HepG2 (cell line): ENCODE results near the gene KRT13. TPM values are rescaled to one million over a fixed set of nuclear protein-coding genes. Genes with fewer than 3 reads are reported as not detected.

ENCODE experiments used
- ATAC-seq: fragments of 200-7000 bp; cut with Tn5 transposase; 3 replicates; pipeline ENCODE4 v1.9.1; 2020; ENCODE audit warnings: mild to moderate bottlenecking, moderate library complexity
- BruUV-seq: library from RNA; stranded (reverse); fragments of 400-500 nt; replicated peaks from 2 replicates; lab custom pipeline; 2021; lab: Mats Ljungman, UMichigan
- CTCF ChIA-PET: fragments of 300-600 bp; formaldehyde crosslinking; extraction: SDS; loops from one replicate; lab custom pipeline; 2021; ENCODE audit warnings: low total read pairs, inconsistent platforms, low intra/inter-chr PET ratio; lab: Yijun Ruan, JAX
- POLR2A ChIA-PET: fragments of 350-600 bp; sonication (Branson Sonifier 250); formaldehyde crosslinking; loops from one replicate; lab custom pipeline; 2020; ENCODE audit warnings: antibody characterized with exemption, inconsistent platforms; lab: Yijun Ruan, JAX
- DNase-seq: peaks from one replicate; pipeline ENCODE4 v3.0.0-alpha.2; 2015; ENCODE audit warnings: low spot score
- FAIRE-seq: peaks from 3 replicates; lab custom pipeline; 2011; peaks lifted over from hg19 to GRCh38; lab: Jason Lieb, UNC
- H2AFZ ChIP-seq: one replicate; pipeline ENCODE4 v1.6.1; 2011; ENCODE audit warnings: low read length, inconsistent platforms
- H3K27ac ChIP-seq: fragments of 300-600 bp; 3 replicates; pipeline ENCODE4 v1.8.0; 2011; ENCODE audit warnings: mixed run types, mild to moderate bottlenecking, mixed read lengths, low read length, inconsistent platforms; ENCODE audit not compliant: insufficient read depth; ENCODE audit errors: extremely low read length
- H3K27me3 ChIP-seq, 2 experiments: fragments of 200-600 bp in 1 of 2; 2 replicates in 1 of 2; 3 replicates in 1 of 2; pipeline versions ENCODE4 v1.6.0 to v1.8.0; 2011; ENCODE audit warnings: low read length in 2 of 2, mild to moderate bottlenecking in 2 of 2, moderate library complexity in 2 of 2, inconsistent platforms in 1 of 2; ENCODE audit not compliant: insufficient read depth in 2 of 2, control insufficient read depth in 1 of 2
- H3K36me3 ChIP-seq, 2 experiments: fragments of 200-600 bp in 1 of 2; replicated peaks in 1 of 2; 2 replicates in 1 of 2; 3 replicates in 1 of 2; pipeline versions ENCODE4 v1.5.1 to v1.8.0; 2011; ENCODE audit warnings: low read length in 2 of 2, inconsistent platforms in 1 of 2; ENCODE audit not compliant: insufficient read depth in 2 of 2, control insufficient read depth in 1 of 2
- H3K4me1 ChIP-seq: 2 replicates; pipeline ENCODE4 v1.5.1; 2012; ENCODE audit warnings: low read length, inconsistent platforms; ENCODE audit not compliant: insufficient read depth
- H3K4me2 ChIP-seq: 2 replicates; pipeline ENCODE4 v1.6.0; 2011; ENCODE audit warnings: low read depth, low read length, inconsistent platforms
- H3K4me3 ChIP-seq, 3 experiments: fragments of 200-600 bp in 1 of 3; sonication (generic), shearing (Covaris generic) in 1 of 3; replicated peaks in 1 of 3; 2 replicates each; pipeline ENCODE4 v1.5.1; 2011 to 2016; ENCODE audit warnings: low read length in 3 of 3, inconsistent platforms in 2 of 3, low read depth in 2 of 3, mild to moderate bottlenecking in 2 of 3, control low read depth in 1 of 3, mixed read lengths in 1 of 3; ENCODE audit not compliant: insufficient read depth in 1 of 3
- H3K79me2 ChIP-seq: one replicate; pipeline ENCODE4 v1.6.1; 2011; ENCODE audit warnings: low read length, inconsistent platforms; ENCODE audit not compliant: insufficient read depth
- H3K9ac ChIP-seq: 2 replicates; pipeline ENCODE4 v1.6.0; 2011; ENCODE audit warnings: mild to moderate bottlenecking, low read depth, low read length, inconsistent platforms; ENCODE audit not compliant: insufficient read depth
- H3K9me3 ChIP-seq: 2 replicates; pipeline ENCODE4 v1.5.1; 2012; ENCODE audit warnings: mild to moderate bottlenecking, low read length
- H4K20me1 ChIP-seq: 2 replicates; pipeline ENCODE4 v1.6.0; 2011; ENCODE audit warnings: inconsistent platforms, mild to moderate bottlenecking, low read length, moderate library complexity; ENCODE audit not compliant: insufficient read depth
- CEBPG ChIP-seq: IDR thresholded peaks from 2 replicates; pipeline ENCODE4 v1.6.1; 2016
- CHD4 ChIP-seq: fragments of 200-600 bp; sonication (generic); IDR thresholded peaks from 2 replicates; pipeline ENCODE4 v1.7.0; 2017; ENCODE audit warnings: mild to moderate bottlenecking, low read length, borderline replicate concordance
- EHMT2 ChIP-seq: fragments of 200-600 bp; sonication (generic); IDR thresholded peaks from 2 replicates; pipeline ENCODE4 v1.7.0; 2017; ENCODE audit warnings: antibody characterized with exemption, low read depth, low read length, borderline replicate concordance
- HHEX ChIP-seq: IDR thresholded peaks from 2 replicates; pipeline ENCODE4 v1.6.1; 2016; ENCODE audit warnings: control low read depth
- NFKB2 ChIP-seq: sonication (generic); formaldehyde crosslinking; IDR thresholded peaks from 2 replicates; pipeline ENCODE4 v1.4.0; 2020; ENCODE audit warnings: missing genetic modification reagents, borderline replicate concordance
- PTBP1 ChIP-seq: fragments of 200-400 bp; formaldehyde crosslinking; IDR thresholded peaks from 2 replicates; pipeline ENCODE4 v1.6.1; 2018; ENCODE audit warnings: low read length, low read depth; ENCODE audit not compliant: poor library complexity, severe bottlenecking
- RXRA ChIP-seq: sonication (generic); formaldehyde crosslinking; IDR thresholded peaks from 2 replicates; pipeline ENCODE4 v1.5.1; 2020; ENCODE audit warnings: missing genetic modification reagents
- YEATS2 ChIP-seq: sonication (generic); formaldehyde crosslinking; IDR thresholded peaks from 2 replicates; pipeline ENCODE4 v1.4.0; 2020; ENCODE audit warnings: missing genetic modification reagents, borderline replicate concordance
- ZBTB34 ChIP-seq: sonication (generic); formaldehyde crosslinking; IDR thresholded peaks from 2 replicates; pipeline ENCODE4 v1.8.0; 2022; ENCODE audit warnings: mild to moderate bottlenecking, missing genetic modification reagents
- ZBTB39 ChIP-seq: sonication (generic); formaldehyde crosslinking; IDR thresholded peaks from 2 replicates; pipeline ENCODE4 v1.5.0; 2020; ENCODE audit warnings: missing genetic modification reagents
- ZBTB7B ChIP-seq: sonication (generic); formaldehyde crosslinking; IDR thresholded peaks from 2 replicates; pipeline ENCODE4 v1.4.0; 2020; ENCODE audit warnings: missing genetic modification reagents
- ZNF331 ChIP-seq: sonication (generic); formaldehyde crosslinking; IDR thresholded peaks from 2 replicates; pipeline ENCODE4 v1.4.0; 2020; ENCODE audit warnings: missing genetic modification reagents
- ZNF577 ChIP-seq: sonication (generic); formaldehyde crosslinking; IDR thresholded peaks from 2 replicates; pipeline ENCODE4 v1.4.0; 2020; ENCODE audit warnings: mild to moderate bottlenecking, low read depth, missing genetic modification reagents, borderline replicate concordance
- ZSCAN5A ChIP-seq: sonication (generic); formaldehyde crosslinking; IDR thresholded peaks from 2 replicates; pipeline ENCODE4 v1.8.0; 2022; ENCODE audit warnings: mild to moderate bottlenecking, missing genetic modification reagents, borderline replicate concordance
- WGBS: methylation state at CpG from one replicate; pipeline ENCODE4 v1.1.6; 2017; ENCODE audit warnings: low lambda C conversion rate; 5-methylcytosine and 5-hydroxymethylcytosine counted together
- in situ Hi-C: cut with HindIII; loops from 2 replicates; pipeline ENCODE4 v1.10.0; 2017; ENCODE audit warnings: low pct_unique_long_range_greater_than_20kb; ENCODE audit not compliant: extremely low pct_ligation_motif_present
- intact Hi-C: fragments of 100-400 bp; cut with micrococcal nuclease; formaldehyde crosslinking; loops from one replicate; pipeline ENCODE4 v1.10.0; 2022; ENCODE audit not compliant: unreplicated experiment
- polyA plus RNA-seq, 8 experiments: library from polyadenylated mRNA; depleted of rRNA in 3 of 8; stranded (reverse) in 7 of 8; unstranded in 1 of 8; fragments of >200 nt; fragmentation: Illumina TruSeq in 4 of 8; extraction: Trizol in 4 of 8; gene quantifications; 2 replicates each; pipeline versions ENCODE4 v1.2.1 to v1.2.3, GENCODE V29; 2011 to 2016; ENCODE audit warnings: low read depth in 4 of 8, missing spikeins in 1 of 8, mixed read lengths in 1 of 8; ENCODE audit not compliant: insufficient read depth in 1 of 8
- total RNA-seq, 5 experiments: library from RNA; depleted of rRNA; stranded (reverse); fragments of >200 nt; fragmentation: Illumina TruSeq; extraction: Trizol; gene quantifications; 2 replicates each; pipeline ENCODE4 v1.2.3, GENCODE V29; 2016; ENCODE audit warnings: low read depth in 1 of 5
- TF ChIP-seq, protein P1 (sequence below): sonication (generic); formaldehyde crosslinking; IDR thresholded peaks from 2 replicates; pipeline ENCODE4 v1.4.0; 2020; ENCODE audit warnings: missing genetic modification reagents, borderline replicate concordance
- TF ChIP-seq, protein P2 (sequence below): sonication (generic); formaldehyde crosslinking; IDR thresholded peaks from 2 replicates; pipeline ENCODE4 v1.8.1; 2023; ENCODE audit warnings: missing genetic modification reagents, mild to moderate bottlenecking, borderline replicate concordance

KRT13 gene
- total and polyA plus RNA-seq, 2 of the 13 experiments (the other 11 are each of a cell fraction or from before 2014, with no cell fraction given): not detected

DNA sequence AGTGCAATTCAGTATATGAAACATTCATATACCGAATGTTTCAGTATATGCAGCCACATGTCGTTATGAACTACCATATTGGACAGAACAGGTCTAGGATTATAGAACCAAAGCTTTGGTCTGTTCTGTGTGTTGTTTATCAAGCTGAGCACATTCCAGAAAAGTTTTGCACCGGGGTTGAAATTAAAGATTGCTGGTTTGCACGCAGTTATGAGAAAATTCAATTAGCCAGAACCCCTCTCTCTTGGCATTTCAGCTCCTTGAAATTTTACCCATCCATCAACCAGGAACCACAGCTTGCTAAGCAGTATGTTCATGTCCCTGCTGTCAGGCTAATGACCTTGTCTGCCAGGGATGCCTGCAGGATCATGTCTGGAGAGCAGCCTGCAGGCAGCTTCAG lies 47.7 kb downstream of the KRT13 start:
- 5% methylated on average over 4 of the region's 4 CpGs for WGBS
- intact Hi-C loops: no loop called here
- Histone ChIP-seq H3K9ac (no peak overlapping the region), H3K27ac (no peak overlapping the region), H3K36me3 (no peaks in the 10 kb centered on the region), H3K9me3 (no peaks in the 10 kb centered on the region), H4K20me1 (no peaks in the 10 kb centered on the region), H3K4me2 (no peak overlapping the region), H3K27me3 (peaks cover 0 to 4% of the 10 kb centered on the region in 2 experiments; a peak in 1 of 5 replicates), H3K4me1 (no peaks in the 10 kb centered on the region), H3K79me2 (no peaks in the 10 kb centered on the region), H2AFZ (no peak overlapping the region), H3K4me3 (no peak overlapping the region)
- FAIRE-seq: no peak
- ChIA-PET CTCF (no interaction called here), POLR2A (no interaction called here)
- no peak for TF ChIP-seq ZBTB34 (CRISPR knock-in tag)
- TF ChIP-seq, protein P1, sequence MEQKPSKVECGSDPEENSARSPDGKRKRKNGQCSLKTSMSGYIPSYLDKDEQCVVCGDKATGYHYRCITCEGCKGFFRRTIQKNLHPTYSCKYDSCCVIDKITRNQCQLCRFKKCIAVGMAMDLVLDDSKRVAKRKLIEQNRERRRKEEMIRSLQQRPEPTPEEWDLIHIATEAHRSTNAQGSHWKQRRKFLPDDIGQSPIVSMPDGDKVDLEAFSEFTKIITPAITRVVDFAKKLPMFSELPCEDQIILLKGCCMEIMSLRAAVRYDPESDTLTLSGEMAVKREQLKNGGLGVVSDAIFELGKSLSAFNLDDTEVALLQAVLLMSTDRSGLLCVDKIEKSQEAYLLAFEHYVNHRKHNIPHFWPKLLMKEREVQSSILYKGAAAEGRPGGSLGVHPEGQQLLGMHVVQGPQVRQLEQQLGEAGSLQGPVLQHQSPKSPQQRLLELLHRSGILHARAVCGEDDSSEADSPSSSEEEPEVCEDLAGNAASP (CRISPR knock-in tag): no peak
- TF ChIP-seq, protein P2, sequence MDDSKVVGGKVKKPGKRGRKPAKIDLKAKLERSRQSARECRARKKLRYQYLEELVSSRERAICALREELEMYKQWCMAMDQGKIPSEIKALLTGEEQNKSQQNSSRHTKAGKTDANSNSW: no peak
- TF ChIP-seq NFKB2 (CRISPR knock-in tag): no peak
- TF ChIP-seq CEBPG: no peak
- TF ChIP-seq HHEX (CRISPR knock-in tag): no peak
- no peak for TF ChIP-seq ZNF331 (CRISPR knock-in tag)
- no peak for TF ChIP-seq PTBP1
- no peak for TF ChIP-seq ZBTB39 (CRISPR knock-in tag)
- TF ChIP-seq EHMT2: no peak
- no peak for TF ChIP-seq CHD4
- TF ChIP-seq ZBTB7B (CRISPR knock-in tag): no peak
- no peak for TF ChIP-seq ZSCAN5A (CRISPR knock-in tag)
- TF ChIP-seq RXRA (CRISPR knock-in tag): no peak
- TF ChIP-seq YEATS2 (CRISPR knock-in tag): no peak
- no peak for TF ChIP-seq ZNF577 (CRISPR knock-in tag)
- ATAC-seq: no peak
- no peak for DNase-seq
- BruUV-seq: no TSS peak
- in situ Hi-C loops: no loop called here
